Activated CD8-positive, alpha-beta memory T cell treated with anti-CD3 and anti-CD28 coated beads, Interleukin-2, amount 50 U/mL, for 24 hours (primary cell): ENCODE results near the gene OR5AK2.
"Not testable (repeated sequence)": the region's sequence is repeated elsewhere in the genome, so short reads cannot be mapped to it uniquely, and the experiment has no call there.

Experiments
- DNase-seq: peaks from one replicate; pipeline ENCODE4 v3.0.0-alpha.2; 2020; ENCODE audit errors: extremely low read depth

The OR5AK2 gene, protein sequence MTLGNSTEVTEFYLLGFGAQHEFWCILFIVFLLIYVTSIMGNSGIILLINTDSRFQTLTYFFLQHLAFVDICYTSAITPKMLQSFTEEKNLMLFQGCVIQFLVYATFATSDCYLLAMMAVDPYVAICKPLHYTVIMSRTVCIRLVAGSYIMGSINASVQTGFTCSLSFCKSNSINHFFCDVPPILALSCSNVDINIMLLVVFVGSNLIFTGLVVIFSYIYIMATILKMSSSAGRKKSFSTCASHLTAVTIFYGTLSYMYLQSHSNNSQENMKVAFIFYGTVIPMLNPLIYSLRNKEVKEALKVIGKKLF

DNA sequence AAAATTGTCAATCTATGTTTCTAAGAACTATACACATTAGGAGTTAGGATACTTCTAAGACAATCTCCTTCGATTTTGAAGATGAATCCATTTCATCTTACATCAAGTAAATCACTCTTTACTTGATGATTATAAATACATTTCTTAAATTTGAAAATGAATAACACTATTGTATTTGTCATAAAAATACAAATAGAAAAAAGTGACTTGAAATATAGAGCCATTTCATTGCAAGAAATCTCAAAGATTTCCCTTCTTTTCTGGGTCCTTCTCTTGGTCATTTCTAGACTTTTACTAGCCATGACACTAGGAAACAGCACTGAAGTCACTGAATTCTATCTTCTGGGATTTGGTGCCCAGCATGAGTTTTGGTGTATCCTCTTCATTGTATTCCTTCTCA is at the start of gene OR5AK2:
OR5AK2 (plus strand) TSS at position 301 of the 400 bp plus-strand sequence; CDS start at position 301, 0 bp downstream.
- no peak for DNase-seq

DNA sequence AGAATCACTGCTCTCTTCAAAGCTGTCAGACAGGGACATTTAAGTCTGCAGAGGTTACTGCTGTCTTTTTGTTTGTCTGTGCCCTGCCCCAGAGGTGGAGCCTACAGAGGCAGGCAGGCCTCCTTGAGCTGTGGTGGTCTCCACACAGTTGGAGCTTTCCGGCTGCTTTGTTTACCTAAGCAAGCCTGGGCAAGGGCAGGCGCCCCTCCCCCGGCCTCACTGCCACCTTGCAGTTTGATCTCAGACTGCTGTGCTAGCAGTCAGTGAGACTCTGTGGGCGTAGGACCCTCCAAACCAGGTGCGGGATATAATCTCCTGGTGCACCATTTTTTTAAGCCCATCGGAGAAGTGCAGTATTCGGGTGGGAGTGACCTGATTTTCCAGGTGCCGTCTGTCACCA is 43.2 kb upstream of the OR5AK2 start:
- DNase-seq = not testable (repeated sequence)

DNA sequence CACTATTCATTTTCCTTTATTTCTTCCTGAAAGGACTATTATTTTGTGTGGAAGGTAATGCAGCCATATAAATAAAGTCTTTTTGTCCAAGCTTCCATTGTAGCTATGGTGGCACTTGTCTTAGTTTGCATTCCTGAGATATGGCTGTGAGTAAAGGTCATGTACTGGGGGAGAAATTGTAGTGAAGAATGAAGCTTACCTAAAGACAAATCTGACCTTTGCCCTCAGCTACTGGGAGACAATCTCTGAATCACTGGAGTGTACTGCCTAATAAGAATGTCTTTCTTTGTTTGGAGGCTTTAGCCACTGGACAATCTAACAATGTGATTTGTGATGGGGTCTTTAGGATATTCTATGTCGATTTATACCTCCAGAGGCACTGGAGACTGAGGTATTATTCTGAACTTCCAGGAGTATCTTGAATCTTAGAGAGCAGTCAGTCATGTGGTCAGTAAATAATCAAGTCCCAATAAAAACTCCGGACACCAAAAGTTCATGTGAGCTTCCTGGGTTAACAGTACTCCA is 39.7 kb upstream of the OR5AK2 start:
- DNase-seq = no peak

DNA sequence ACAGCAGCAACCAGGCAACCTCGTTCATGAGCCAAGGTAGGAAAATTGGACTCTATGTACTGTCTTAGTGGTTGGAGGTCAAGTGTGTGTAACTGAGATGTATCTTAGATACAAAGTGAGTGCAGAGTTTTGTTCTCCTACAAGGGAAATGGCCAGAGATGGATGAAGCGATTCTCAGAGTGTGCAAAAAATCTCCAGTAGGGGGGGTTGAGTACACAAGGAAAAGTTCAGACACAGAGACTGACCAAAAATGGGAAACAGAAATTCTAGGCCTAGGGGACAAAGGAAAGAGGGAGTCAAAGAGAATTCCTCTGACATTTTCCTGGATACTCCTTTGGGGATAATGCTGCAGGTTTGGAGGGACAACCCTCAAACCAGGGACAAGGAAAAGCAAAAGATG is 38.2 kb upstream of the OR5AK2 start:
- no peak for DNase-seq

DNA sequence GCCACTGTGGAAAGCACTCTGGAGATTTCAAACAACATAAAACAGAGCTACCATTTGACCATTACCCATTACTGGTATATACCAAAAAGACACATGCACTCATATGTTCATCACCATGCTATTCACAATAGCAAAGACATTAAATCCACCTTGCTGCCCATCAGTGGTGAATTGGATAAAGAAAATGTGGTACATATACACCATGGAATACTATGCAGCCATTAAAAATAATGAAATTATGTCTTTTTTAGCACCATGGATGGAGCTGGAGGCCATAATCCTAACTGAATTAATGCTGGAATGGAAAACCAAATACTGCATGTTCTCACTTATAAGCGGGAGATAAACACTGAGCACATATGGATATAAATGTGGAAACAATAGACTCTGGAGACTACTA is 34.8 kb upstream of the OR5AK2 start:
- DNase-seq = not testable (repeated sequence)

DNA sequence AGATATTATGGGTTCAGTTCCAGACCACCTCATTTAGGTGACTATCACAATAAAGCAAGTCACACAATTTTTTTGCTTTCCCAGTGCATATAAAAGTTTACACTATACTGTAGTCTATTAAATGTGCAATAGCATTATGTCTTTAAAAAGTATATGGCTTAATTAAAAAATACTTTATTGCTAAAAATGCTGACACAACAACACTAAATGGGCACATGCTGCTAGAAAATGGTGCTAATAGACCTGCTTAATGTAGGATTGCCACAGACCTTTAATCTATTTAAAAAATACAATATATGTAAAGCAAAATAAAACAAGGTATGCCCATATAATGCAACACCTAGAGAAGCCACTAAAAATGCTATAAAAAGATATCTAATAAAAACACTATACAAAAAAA is 27.1 kb upstream of the OR5AK2 start:
- no peak for DNase-seq

DNA sequence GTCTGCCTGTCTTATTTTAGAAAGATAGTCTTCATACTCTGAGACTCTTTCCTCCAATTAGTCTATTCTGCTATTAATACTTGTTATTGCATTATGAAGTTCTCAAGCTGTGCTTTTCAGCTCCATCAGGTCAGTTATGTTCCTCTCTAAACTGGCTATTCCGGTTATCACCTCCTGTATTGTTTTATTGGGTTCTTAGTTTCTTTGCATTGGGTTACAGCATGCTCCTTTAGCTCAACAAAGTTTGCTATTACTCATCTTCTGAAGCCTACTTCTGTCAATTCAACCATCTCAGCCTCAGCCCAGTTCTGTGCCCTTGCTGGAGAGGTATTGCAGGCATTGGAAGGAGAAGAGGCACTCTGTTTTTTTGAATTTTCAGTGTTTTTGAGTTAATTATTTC is 21.0 kb upstream of the OR5AK2 start:
- DNase-seq = no peak

DNA sequence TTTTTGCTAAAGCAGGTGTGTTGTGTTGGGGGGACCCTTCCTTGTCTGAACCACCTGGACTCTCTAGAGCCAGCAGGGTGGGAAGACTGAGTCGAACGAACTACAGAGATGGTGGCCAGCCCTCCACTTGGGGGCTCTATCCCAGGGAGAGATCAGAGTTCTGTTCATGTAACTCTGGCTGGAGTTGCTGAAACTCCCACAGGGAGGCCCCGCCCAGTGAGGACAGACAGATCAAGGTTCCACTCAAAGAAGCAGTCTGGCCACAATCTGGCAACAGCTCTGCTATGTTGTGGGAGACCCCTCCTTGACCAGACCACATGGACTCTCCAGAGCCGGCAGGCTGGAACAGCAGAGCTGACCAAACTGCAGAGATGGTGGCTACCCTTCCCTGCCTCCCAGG is 20.2 kb upstream of the OR5AK2 start:
- DNase-seq = no peak

DNA sequence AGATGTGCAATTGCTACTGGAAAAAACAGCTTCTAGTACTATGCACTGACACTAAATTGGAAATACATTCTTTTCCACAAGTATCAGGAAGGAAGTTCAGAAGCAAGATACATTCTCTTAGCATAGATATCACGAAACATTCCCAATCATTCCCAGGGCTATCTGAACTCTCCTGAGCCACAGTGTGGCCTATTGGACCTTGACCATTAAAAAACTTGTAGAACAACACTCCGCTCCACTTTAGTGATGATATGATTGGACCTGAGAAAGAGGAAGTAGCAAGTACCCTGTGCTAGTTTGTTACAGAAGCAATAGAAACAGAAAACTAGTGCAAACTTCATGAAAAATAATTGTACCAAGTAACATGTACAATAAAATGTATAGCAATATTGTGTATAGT is 11.4 kb upstream of the OR5AK2 start:
- no peak for DNase-seq

DNA sequence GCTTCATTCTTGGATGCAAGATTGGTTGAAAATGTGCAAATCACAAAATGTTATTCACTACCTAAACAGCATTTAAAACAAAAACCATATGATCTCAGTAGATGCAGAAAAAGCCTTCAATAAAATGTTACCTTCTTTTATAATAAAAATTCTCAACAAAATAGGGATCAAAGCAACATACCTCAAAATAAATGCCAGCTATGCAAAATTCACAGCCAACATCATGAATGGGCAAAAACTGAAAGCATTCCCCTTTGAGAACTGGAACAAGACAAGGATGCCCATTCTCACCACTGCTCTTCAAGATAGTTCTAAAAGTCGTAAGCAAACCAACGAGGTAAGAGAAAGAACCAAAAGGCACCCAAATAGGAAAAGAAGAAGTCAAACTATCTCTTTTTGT is 2.0 kb downstream of the OR5AK2 start:
- DNase-seq = no peak

DNA sequence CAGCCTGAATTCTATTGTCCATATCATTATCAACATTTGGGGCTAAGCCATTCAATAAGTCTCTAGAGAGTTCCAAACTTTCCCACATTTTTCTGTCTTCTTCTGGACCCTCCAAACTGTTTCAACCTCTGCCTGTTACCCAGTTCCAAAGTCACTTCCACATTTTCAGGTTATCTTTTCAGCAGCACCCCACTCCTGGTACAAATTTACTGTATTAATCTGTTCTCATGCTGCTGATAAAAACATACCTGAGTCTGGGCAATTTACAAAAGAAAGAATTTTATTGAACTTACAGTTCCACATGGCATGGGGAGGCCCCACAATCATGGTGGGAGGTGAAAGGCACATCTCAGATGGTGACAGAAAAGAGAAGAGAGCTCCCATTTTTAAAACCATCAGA is 5.8 kb downstream of the OR5AK2 start:
- no peak for DNase-seq

DNA sequence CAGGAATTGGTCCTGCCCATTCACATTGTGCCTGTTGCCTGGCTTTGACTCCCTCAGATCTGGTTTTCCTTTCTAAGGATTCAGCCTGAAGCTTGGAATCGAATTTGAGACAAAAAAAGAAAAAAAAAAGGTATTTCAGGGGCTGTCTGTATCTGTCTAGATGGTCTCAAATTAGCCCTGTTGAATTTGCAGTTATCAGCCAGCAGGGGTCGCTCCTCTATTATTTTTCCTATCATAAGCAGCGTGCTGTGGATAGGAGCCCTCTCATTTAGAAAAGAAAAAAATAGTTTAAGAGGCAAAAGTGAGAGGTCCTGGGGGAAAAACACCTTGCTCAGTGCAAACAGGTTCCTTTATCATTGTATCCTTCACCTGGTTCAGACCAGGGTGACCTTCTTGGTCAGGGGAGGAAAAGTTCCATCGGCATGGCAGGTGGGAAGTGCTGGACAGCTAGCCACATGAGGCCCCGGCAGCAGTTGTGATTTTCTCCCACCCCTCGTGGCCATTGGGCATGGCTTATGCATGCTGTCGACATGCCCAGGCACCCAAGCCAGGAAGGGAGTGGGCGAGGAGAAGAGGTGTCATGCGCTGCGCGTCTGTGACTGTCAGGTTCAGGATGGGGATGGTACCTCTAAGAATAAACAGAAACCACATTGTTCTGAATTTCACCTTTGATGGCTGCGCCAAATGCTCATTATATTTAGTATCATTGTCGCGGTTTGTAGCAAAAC is 13.1 kb downstream of the OR5AK2 start:
- no peak for DNase-seq

DNA sequence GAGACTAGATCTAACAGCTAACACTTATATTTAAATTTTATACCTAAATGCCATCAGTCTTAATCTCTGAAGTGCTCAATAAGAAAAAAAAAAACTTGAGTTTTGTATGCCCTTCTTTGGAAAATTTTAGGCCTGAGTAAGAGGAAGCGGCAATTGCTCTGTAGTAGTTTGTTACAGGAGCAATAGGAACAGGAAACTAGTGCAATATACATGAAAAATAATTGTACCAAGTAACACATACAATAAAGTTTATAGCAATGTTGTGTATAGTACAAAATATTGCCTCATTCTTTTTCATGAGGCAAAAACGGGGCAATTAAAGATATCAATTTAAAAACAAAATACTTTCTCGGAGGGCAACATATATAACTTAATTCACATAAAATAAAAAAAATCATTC is 19.7 kb downstream of the OR5AK2 start:
- DNase-seq = no peak

DNA sequence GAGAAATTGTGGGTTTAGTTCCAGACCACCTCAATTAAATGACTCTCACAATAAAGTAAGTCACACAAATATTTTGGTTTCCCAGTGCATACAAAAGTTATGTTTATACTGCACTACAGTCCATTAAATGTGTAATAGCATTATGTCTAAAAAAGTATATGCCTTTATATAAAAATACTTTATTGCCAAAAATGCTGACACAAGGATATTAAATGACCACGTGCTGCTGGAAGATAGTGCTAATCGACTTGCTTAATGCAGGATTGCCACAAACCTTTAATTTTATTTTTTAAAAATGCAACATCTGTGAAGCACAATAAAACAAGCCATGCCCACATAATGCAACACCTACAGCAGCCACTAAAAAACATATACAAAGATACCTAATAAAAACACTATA is 27.0 kb downstream of the OR5AK2 start:
- no peak for DNase-seq

DNA sequence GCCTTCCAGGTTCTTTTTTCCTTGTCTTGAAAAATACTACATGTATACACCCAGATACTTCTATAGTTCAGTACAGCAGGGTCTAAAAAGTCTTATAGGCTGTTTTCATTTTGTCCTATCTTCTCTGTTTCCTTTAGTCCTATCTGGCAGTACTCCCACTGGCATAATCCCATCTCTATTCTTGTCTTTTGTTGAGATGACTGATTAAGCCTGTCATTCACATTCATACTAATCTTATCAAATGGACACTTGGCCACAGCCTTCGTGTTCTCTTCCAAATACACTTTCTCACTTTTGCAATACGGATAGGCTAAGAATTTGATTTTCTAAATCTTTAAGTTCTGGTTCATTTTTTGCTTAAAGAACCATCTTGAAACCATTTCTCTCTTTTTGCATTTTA is 42.8 kb downstream of the OR5AK2 start:
- no peak for DNase-seq
